Natural killer cell (primary cell): ENCODE results near the gene TMEM86A. TPM values are rescaled to one million over a fixed set of nuclear protein-coding genes. Genes with fewer than 3 reads are reported as not detected.
A peak's percentile ranks its signal among the peaks of the same experiment; 100 is the strongest.

ENCODE experiments used
- ATAC-seq, 3 donors: fragments of 150-1000 bp in 2 of 3; fragments of 200-7000 bp in 1 of 3; cut with Tn5 transposase; 1 replicate in 1 of 3; 2 replicates in 2 of 3; pipeline ENCODE4 v1.10.0; 2021; ENCODE audit warnings: mild to moderate bottlenecking in 2 of 3, moderate library complexity in 2 of 3
- DNase-seq, 2 donors: peaks; one replicate each; pipeline versions ENCODE4 v3.0.0 to v3.0.0-alpha.2; 2013 to 2021; ENCODE audit warnings: mixed read lengths in 1 of 2
- H3K27ac ChIP-seq: one replicate; pipeline ENCODE4 v1.5.1; 2013; ENCODE audit warnings: mild to moderate bottlenecking, low read length
- H3K27me3 ChIP-seq: one replicate; pipeline ENCODE4 v1.6.1; 2013; ENCODE audit warnings: low read length; ENCODE audit not compliant: control insufficient read depth, insufficient read depth
- H3K36me3 ChIP-seq: one replicate; pipeline ENCODE4 v1.6.1; 2013; ENCODE audit warnings: low read length; ENCODE audit not compliant: control insufficient read depth, insufficient read depth
- H3K4me1 ChIP-seq: one replicate; pipeline ENCODE4 v1.6.1; 2013; ENCODE audit warnings: low read length; ENCODE audit not compliant: control insufficient read depth, insufficient read depth
- H3K4me3 ChIP-seq: one replicate; pipeline ENCODE4 v1.5.1; 2013; ENCODE audit warnings: low read length
- H3K9me3 ChIP-seq: one replicate; pipeline ENCODE4 v1.6.1; 2013; ENCODE audit warnings: low read length; ENCODE audit not compliant: control insufficient read depth, insufficient read depth
- H3K27ac Mint-ChIP-seq, 2 donors: one replicate each; pipeline ENCODE4 v1.8.0; 2022; ENCODE audit warnings: mild to moderate bottlenecking in 2 of 2, mixed read lengths in 2 of 2, moderate library complexity in 1 of 2
- H3K27me3 Mint-ChIP-seq, 2 donors: one replicate each; pipeline ENCODE4 v1.8.0; 2022; ENCODE audit warnings: low read depth in 2 of 2, mixed read lengths in 2 of 2
- H3K36me3 Mint-ChIP-seq: one replicate; pipeline ENCODE4 v1.8.0; 2022; ENCODE audit warnings: mixed read lengths
- H3K4me1 Mint-ChIP-seq, 2 donors: one replicate each; pipeline ENCODE4 v1.8.0; 2022; ENCODE audit warnings: mixed read lengths in 2 of 2
- H3K4me3 Mint-ChIP-seq: one replicate; pipeline ENCODE4 v1.8.0; 2022; ENCODE audit warnings: mild to moderate bottlenecking, moderate library complexity, mixed read lengths
- H3K9me3 Mint-ChIP-seq, 2 donors: one replicate each; pipeline ENCODE4 v1.8.0; 2022; ENCODE audit warnings: mixed read lengths in 2 of 2
- WGBS: methylation state at CpG from one replicate; pipeline ENCODE4 v1.1.7; 2013; ENCODE audit warnings: missing lambda C conversion rate; ENCODE audit not compliant: insufficient coverage; 5-methylcytosine and 5-hydroxymethylcytosine counted together
- intact Hi-C: fragments of 100-400 bp; cut with micrococcal nuclease; formaldehyde crosslinking; loops from one replicate; pipeline ENCODE4 v1.14.2; 2022
- total RNA-seq, 4 donors: library from RNA; stranded (reverse); fragments of 120-200 nt in 1 of 4; gene quantifications; one replicate each; pipeline versions ENCODE4 v1.2.3 to v1.2.4, GENCODE V29; 2013 to 2022
- TF ChIP-seq, protein P1 (sequence below): fragments of 200-600 bp; IDR thresholded peaks from one replicate; pipeline ENCODE4 v1.8.0; 2022; ENCODE audit warnings: antibody characterized with exemption

The TMEM86A gene
- total RNA-seq, 3 donors from 2014 or later (not counting 1 experiment from before 2014, with no cell fraction given) = 3.1 to 9.3 (median 9.0) TPM

GRCh38 chr11:18699269-18699596 lies 654 bp downstream of the TMEM86A start:
- Mint-ChIP-seq H3K4me3 (peak overlapping the region; percentile 88), H3K27ac (peak overlapping the region; percentile 85 to 87), H3K27me3 (peaks cover 7 to 9% of the 10 kb centered on the region in 2 donors), H3K4me1 (peaks cover 12 to 35% of the 10 kb centered on the region in 2 donors), H3K36me3 (no peaks in the 10 kb centered on the region), H3K9me3 (no peaks in the 10 kb centered on the region)
- no peaks in the 10 kb centered on the region for H3K36me3 ChIP-seq
- TF ChIP-seq, protein P1, sequence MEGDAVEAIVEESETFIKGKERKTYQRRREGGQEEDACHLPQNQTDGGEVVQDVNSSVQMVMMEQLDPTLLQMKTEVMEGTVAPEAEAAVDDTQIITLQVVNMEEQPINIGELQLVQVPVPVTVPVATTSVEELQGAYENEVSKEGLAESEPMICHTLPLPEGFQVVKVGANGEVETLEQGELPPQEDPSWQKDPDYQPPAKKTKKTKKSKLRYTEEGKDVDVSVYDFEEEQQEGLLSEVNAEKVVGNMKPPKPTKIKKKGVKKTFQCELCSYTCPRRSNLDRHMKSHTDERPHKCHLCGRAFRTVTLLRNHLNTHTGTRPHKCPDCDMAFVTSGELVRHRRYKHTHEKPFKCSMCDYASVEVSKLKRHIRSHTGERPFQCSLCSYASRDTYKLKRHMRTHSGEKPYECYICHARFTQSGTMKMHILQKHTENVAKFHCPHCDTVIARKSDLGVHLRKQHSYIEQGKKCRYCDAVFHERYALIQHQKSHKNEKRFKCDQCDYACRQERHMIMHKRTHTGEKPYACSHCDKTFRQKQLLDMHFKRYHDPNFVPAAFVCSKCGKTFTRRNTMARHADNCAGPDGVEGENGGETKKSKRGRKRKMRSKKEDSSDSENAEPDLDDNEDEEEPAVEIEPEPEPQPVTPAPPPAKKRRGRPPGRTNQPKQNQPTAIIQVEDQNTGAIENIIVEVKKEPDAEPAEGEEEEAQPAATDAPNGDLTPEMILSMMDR = no peak
- ATAC-seq = no peak
- 23% methylated on average over 9 of the region's 9 CpGs for WGBS
- peak overlapping the region; percentile 48 for H3K4me3 ChIP-seq
- H3K27me3 ChIP-seq = no peaks in the 10 kb centered on the region
- no peaks in the 10 kb centered on the region for H3K9me3 ChIP-seq
- intact Hi-C loops = no loop called here
- H3K27ac ChIP-seq = no peak overlapping the region
- no peak for DNase-seq
- peaks cover 18% of the 10 kb centered on the region for H3K4me1 ChIP-seq

DNA sequence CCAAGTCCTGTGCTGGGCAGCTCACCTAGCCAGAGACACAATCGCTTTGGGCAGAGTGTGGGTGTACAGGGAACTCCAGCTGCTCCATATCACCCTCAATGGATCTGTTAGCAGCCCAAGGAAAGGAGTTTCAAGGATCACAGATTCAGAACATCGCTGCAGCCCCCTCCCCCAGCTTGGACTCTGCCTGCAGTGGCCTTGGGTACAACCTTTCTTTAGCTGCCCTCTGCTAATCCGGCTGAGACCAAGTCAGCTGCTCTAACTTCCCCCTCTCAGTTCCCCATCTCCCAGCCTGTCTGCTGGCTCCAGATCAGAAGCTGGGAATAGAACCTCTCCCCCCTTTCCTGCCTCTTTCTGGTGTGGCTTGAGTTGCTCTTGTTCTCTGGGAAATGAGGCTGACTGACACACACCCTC lies 1.3 kb downstream of the TMEM86A start:
- Histone ChIP-seq H3K4me3 (no peak overlapping the region), H3K9me3 (no peaks in the 10 kb centered on the region), H3K4me1 (peaks cover 18% of the 10 kb centered on the region), H3K27ac (no peak overlapping the region), H3K27me3 (no peaks in the 10 kb centered on the region), H3K36me3 (no peaks in the 10 kb centered on the region)
- WGBS = 77% methylated on average over 3 of the region's 3 CpGs
- Mint-ChIP-seq H3K4me1 (peaks cover 12 to 37% of the 10 kb centered on the region in 2 donors), H3K27me3 (peaks cover 8 to 14% of the 10 kb centered on the region in 2 donors), H3K4me3 (peak overlapping the region; percentile 88), H3K27ac (peak overlapping the region; percentile 85 to 87), H3K36me3 (no peaks in the 10 kb centered on the region), H3K9me3 (no peaks in the 10 kb centered on the region)
- TF ChIP-seq, protein P1 = no peak
- ATAC-seq (no peak), DNase-seq (no peak)
- intact Hi-C loops = no loop called here

DNA sequence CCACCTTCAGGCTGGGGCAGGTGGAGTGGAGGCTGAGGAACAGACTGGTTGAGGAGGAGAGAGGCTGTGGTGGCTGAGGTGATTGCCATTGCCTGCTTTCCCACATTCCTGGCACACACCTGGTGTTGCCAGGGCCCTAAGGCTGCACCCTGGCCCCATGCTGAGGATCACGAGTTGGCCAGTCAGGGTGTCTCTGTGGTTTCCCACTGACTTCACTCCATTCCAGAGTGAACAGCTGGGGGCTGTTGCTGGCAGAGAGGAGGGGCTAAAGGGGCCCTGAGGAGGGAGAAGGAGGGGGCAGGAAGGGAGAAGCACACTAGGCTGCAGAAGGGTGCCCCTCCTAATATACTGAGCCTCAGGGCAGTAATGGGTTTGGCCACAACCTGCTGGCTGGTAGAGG lies 1.8 kb downstream of the TMEM86A start:
- Mint-ChIP-seq H3K27me3 (peaks cover 13 to 14% of the 10 kb centered on the region in 2 donors), H3K9me3 (no peaks in the 10 kb centered on the region), H3K4me3 (peak overlapping the region; percentile 88), H3K27ac (peak overlapping the region; percentile 85 to 87), H3K4me1 (peaks cover 15 to 43% of the 10 kb centered on the region in 2 donors), H3K36me3 (no peaks in the 10 kb centered on the region)
- Histone ChIP-seq H3K9me3 (no peaks in the 10 kb centered on the region), H3K4me1 (peaks cover 21% of the 10 kb centered on the region), H3K27ac (no peak overlapping the region), H3K27me3 (no peaks in the 10 kb centered on the region), H3K4me3 (no peak overlapping the region), H3K36me3 (no peaks in the 10 kb centered on the region)
- 44% methylated on average over 1 of the region's 1 CpG for WGBS
- ATAC-seq (no peak), DNase-seq (no peak)
- TF ChIP-seq, protein P1 = no peak
- intact Hi-C loops = no loop called here

DNA sequence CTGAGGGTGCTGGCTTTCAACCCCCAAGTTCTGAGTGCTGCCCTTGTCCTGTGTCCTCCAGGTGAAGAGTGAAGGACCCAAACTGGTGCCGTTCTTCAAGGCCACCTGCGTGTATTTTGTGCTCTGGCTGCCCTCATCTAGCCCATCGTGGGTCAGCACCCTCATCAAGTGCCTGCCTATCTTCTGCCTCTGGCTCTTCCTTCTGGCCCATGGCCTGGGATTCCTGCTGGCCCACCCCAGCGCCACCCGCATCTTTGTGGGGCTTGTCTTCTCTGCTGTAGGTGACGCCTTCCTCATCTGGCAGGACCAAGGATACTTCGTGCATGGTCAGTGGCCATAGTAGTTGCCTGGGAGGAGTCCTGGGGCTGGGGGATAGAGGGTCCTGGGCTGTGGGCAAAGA lies 2.3 kb downstream of the TMEM86A start:
- peaks cover 14 to 15% of the 10 kb centered on the region in 2 donors for H3K27me3 Mint-ChIP-seq
- TF ChIP-seq, protein P1 = no peak
- peaks cover 20 to 48% of the 10 kb centered on the region in 2 donors for H3K4me1 Mint-ChIP-seq
- 93% methylated on average over 7 of the region's 7 CpGs for WGBS
- H3K4me3 Mint-ChIP-seq = peak overlapping the region; percentile 53
- Histone ChIP-seq H3K27me3 (no peaks in the 10 kb centered on the region), H3K4me1 (peaks cover 26% of the 10 kb centered on the region), H3K4me3 (no peak overlapping the region), H3K36me3 (no peaks in the 10 kb centered on the region), H3K9me3 (no peaks in the 10 kb centered on the region), H3K27ac (no peak overlapping the region)
- H3K27ac Mint-ChIP-seq = no peak overlapping the region
- intact Hi-C loops = no loop called here
- ATAC-seq (no peak), DNase-seq (no peak)
- no peaks in the 10 kb centered on the region for H3K36me3 Mint-ChIP-seq
- H3K9me3 Mint-ChIP-seq = no peaks in the 10 kb centered on the region
